Esophagus squamous epithelium (tissue), 5 donors: ENCODE data around the gene CLNS1A. TPM values are rescaled to one million over a fixed set of nuclear protein-coding genes. Genes with fewer than 3 reads are reported as not detected.
"Not testable (repeated sequence)": the region's sequence is repeated elsewhere in the genome, so short reads cannot be mapped to it uniquely, and the experiment has no call there.

Experiments used
- DNase-seq: peaks from one replicate; lab custom pipeline; 2025; lab: John Stamatoyannopoulos, UW
- H3K27ac ChIP-seq, 4 donors: fragments of 200-600 bp; sonication (generic); one replicate each; pipeline ENCODE4 v1.5.1; 2016 to 2019; ENCODE audit warnings: mild to moderate bottlenecking in 1 of 4
- H3K27me3 ChIP-seq, 4 donors: fragments of 200-600 bp; sonication (generic); 1 replicate in 3 of 4; 2 replicates in 1 of 4; pipeline versions ENCODE4 v1.5.1 to v1.6.0; 2017 to 2021; ENCODE audit warnings: antibody characterized with exemption in 1 of 4
- H3K36me3 ChIP-seq, 3 donors: fragments of 200-600 bp; sonication (generic); one replicate each; pipeline ENCODE4 v1.5.1; 2016 to 2019
- H3K4me1 ChIP-seq, 3 donors: fragments of 200-600 bp; sonication (generic); one replicate each; pipeline ENCODE4 v1.5.1; 2017 to 2019
- H3K4me3 ChIP-seq, 4 donors: fragments of 200-600 bp; sonication (generic); 1 replicate in 3 of 4; 2 replicates in 1 of 4; pipeline ENCODE4 v1.5.1; 2016 to 2019; ENCODE audit warnings: mild to moderate bottlenecking in 2 of 4, moderate library complexity in 1 of 4
- H3K9me3 ChIP-seq, 3 donors: fragments of 200-600 bp; sonication (generic); one replicate each; pipeline ENCODE4 v1.5.1; 2016 to 2019
- POLR2A ChIP-seq, 4 donors: fragments of 450-650 bp; IDR thresholded peaks; one replicate each; pipeline ENCODE4 v1.6.1; 2017; ENCODE audit warnings: antibody characterized with exemption in 4 of 4, mild to moderate bottlenecking in 4 of 4, moderate library complexity in 3 of 4
- WGBS, 2 donors: methylation state at CpG; one replicate each; pipeline ENCODE4 v1.1.5; 2018; 5-methylcytosine and 5-hydroxymethylcytosine counted together
- intact Hi-C: fragments of 100-400 bp; cut with DNase I; formaldehyde crosslinking; loops from one replicate; pipeline ENCODE4 v1.15.0; 2022
- total RNA-seq, 4 donors: library from RNA; depleted of rRNA; stranded (reverse); fragments of >200 nt; gene quantifications; one replicate each; pipeline ENCODE4 v1.1.0, GENCODE V29; 2016
- TF ChIP-seq, protein P1 (sequence below), 6 experiments: fragments of 450-650 bp in 4 of 6; fragments of 200-600 bp in 2 of 6; sonication (generic) in 2 of 6; IDR thresholded peaks; one replicate each; pipeline ENCODE4 v1.5.1; 2016 to 2019; ENCODE audit warnings: antibody characterized with exemption in 6 of 6, mild to moderate bottlenecking in 4 of 6, moderate library complexity in 4 of 6
- donor health status: DM: yes; HTN: yes; CAD: no.

CLNS1A gene
- total RNA-seq, 4 donors from 2014 or later = 27.5 to 140 (median 84.2) TPM

DNA sequence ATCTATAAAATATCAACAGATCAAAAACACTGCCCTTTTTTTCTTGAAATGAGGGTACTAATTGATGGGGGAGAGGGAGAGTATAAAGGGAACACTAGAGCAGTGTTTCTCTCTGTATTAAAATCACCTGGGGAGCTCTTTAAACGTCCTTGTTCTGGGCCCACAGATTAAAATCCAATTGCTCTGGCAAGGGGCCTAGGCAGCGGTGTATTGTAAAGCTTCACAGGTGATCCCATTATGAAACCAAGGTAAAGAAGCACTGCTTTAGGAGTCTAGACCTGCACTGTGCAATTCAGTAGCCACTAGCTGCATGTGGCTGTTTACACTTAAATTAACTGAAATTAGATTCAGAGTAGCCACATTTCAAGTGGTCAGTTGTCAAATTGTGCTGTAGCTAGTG is 44.9 kb downstream of the CLNS1A start:
- no peaks in the 10 kb centered on the region for H3K36me3 ChIP-seq
- intact Hi-C loops = no loop called here
- H3K4me3 ChIP-seq = no peak overlapping the region
- H3K9me3 ChIP-seq = no peaks in the 10 kb centered on the region
- H3K27me3 ChIP-seq = no peaks in the 10 kb centered on the region
- TF ChIP-seq, protein P1, sequence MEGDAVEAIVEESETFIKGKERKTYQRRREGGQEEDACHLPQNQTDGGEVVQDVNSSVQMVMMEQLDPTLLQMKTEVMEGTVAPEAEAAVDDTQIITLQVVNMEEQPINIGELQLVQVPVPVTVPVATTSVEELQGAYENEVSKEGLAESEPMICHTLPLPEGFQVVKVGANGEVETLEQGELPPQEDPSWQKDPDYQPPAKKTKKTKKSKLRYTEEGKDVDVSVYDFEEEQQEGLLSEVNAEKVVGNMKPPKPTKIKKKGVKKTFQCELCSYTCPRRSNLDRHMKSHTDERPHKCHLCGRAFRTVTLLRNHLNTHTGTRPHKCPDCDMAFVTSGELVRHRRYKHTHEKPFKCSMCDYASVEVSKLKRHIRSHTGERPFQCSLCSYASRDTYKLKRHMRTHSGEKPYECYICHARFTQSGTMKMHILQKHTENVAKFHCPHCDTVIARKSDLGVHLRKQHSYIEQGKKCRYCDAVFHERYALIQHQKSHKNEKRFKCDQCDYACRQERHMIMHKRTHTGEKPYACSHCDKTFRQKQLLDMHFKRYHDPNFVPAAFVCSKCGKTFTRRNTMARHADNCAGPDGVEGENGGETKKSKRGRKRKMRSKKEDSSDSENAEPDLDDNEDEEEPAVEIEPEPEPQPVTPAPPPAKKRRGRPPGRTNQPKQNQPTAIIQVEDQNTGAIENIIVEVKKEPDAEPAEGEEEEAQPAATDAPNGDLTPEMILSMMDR (IDR thresholded peaks at IDR 0.05) = no peak
- no peak for TF ChIP-seq POLR2A (IDR thresholded peaks at IDR 0.05)
- H3K4me1 ChIP-seq = peaks cover 3 to 25% (median 14%) of the 10 kb centered on the region in 3 donors
- DNase-seq = no peak
- 50 to 61% methylated on average over 2 of the region's 2 CpGs for WGBS, 2 donors
- H3K27ac ChIP-seq = no peak overlapping the region

DNA sequence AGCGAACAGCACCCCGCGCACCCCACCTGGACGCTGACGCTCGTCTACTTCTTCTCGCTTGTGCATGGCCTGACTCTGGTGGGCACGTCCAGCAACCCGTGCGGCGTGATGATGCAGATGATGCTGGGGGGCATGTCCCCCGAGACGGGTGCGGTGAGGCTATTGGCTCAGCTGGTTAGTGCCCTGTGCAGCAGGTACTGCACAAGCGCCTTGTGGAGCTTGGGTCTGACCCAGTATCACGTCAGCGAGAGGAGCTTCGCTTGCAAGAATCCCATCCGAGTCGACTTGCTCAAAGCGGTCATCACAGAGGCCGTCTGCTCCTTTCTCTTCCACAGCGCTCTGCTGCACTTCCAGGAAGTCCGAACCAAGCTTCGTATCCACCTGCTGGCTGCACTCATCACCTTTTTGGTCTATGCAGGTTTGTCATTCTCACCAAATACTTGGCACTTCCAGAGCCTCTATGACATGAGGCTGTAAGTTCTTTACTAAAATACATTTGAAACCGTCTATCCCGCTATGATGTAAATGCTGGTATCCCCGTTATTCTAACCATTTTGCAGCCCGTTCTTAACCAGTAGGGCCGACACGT is 47.3 kb downstream of the CLNS1A start:
- H3K9me3 ChIP-seq = no peaks in the 10 kb centered on the region
- no peak for DNase-seq
- H3K36me3 ChIP-seq = no peaks in the 10 kb centered on the region
- H3K27me3 ChIP-seq = no peaks in the 10 kb centered on the region
- peak overlapping the region; percentile 67 to 87 (median 76) for H3K27ac ChIP-seq
- intact Hi-C loops = no loop called here
- H3K4me1 ChIP-seq = peaks cover 3 to 25% (median 14%) of the 10 kb centered on the region in 3 donors
- WGBS, 2 donors = 16 to 33% methylated on average over 5 to 13 of the region's 31 CpGs
- no peak for TF ChIP-seq POLR2A (IDR thresholded peaks at IDR 0.05)
- TF ChIP-seq, protein P1 (IDR thresholded peaks at IDR 0.05) = no peak
- H3K4me3 ChIP-seq = peak overlapping the region; percentile 54 to 77 (median 69)

DNA sequence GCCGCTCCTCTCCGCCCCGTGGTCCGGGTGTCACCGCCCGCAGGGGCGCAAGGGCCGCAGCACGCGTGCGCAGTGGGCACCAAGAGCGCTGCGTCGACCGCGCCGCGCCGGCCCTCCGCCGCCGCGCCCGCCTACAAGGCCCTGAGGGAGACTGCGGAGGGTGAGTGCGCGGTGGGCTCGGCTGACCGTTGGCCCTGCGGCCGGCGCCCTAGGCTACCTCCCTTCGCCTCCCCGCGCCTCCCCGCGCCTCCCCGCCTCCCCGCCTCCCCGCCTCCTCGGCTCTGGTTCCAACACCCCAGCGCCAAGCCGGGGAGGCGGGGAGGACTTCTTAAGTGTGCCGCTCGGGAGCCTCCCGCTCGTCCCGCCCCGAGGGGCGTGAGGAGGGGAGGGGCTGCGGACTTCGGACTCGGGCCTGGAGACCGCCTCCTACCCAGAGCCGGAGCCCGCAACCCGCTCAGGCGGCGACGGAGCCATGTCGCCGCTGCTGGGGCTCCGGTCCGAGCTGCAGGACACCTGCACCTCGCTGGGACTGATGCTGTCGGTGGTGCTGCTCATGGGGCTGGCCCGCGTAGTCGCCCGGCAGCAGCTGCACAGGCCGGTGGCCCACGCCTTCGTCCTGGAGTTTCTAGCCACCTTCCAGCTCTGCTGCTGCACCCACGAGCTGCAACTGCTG is 47.9 kb downstream of the CLNS1A start, which contains the start of gene AQP11:
AQP11 (plus strand) TSS at position 433 of the 673 bp plus-strand sequence; CDS start at position 473, 40 bp downstream.
- Histone ChIP-seq H3K4me3 (peak within 1 kb of the TSS; percentile 54 to 77 (median 69)), H3K36me3 (no peaks in the 10 kb centered on the region), H3K9me3 (no peaks in the 10 kb centered on the region), H3K4me1 (peaks cover 3 to 25% (median 14%) of the 10 kb centered on the region in 3 donors), H3K27ac (peak within 1 kb of the TSS; percentile 67 to 87 (median 76)), H3K27me3 (no peaks in the 10 kb centered on the region)
- DNase-seq = peak; percentile 16
- intact Hi-C loops = no loop called here
- no peak for TF ChIP-seq POLR2A (IDR thresholded peaks at IDR 0.05)
- TF ChIP-seq, protein P1 (IDR thresholded peaks at IDR 0.05) = no peak
- WGBS, 2 donors = no CpG with 5 or more reads among the region's 75 CpGs

DNA sequence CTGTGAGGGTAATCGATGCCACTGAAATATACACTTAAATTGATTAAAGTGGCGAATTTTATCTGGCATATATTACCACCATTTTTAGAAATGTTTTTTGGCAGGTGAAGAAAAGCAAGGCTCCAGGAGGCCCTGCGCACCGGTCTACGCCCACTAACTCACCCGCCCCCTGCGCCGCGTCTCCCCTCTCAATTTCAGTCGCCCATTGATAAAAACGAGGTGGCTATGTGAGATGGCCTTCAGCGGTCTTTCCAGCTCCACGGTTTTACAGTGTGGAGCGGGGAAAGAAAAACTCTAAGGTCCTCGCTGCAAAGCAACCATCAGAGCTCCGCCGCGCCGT is 48.4 kb downstream of the CLNS1A start:
- no peaks in the 10 kb centered on the region for H3K9me3 ChIP-seq
- H3K4me1 ChIP-seq = peaks cover 3 to 25% (median 14%) of the 10 kb centered on the region in 3 donors
- intact Hi-C loops = no loop called here
- WGBS, 2 donors = 4 to 10% methylated on average over 5 to 13 of the region's 19 CpGs
- no peak for TF ChIP-seq POLR2A (IDR thresholded peaks at IDR 0.05)
- TF ChIP-seq, protein P1 (IDR thresholded peaks at IDR 0.05) = no peak
- H3K4me3 ChIP-seq = peak overlapping the region; percentile 54 to 77 (median 69)
- no peak for DNase-seq
- no peaks in the 10 kb centered on the region for H3K36me3 ChIP-seq
- H3K27ac ChIP-seq = peak overlapping the region; percentile 67 to 87 (median 76)
- H3K27me3 ChIP-seq = no peaks in the 10 kb centered on the region

DNA sequence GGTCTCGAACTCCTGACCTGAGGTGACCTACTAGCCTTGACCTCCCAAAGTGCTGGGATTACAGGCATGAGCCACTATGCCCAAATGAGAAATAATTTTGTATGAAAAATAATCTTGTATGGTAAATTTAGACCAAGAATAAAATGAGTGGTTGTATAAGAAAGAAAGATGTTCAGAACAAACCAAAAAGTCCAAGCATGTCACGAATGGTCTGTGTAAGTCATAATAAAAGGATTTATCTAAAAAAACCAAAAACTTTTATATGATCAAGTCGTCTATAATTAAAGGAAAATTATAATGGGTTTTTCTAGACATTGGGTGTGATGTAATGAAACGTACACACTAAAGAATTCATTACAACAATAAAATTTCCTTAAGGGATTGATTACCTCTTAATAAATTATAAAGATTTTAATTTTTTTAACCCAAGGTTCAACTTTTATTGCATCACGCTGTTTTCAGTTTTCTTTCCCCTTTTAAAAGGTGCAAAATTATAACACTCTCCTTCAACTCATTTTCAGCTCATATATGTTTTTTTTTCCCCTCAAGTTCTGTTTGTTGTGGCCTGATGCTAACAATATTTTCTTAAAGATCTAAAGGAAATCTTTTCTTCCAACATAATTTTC is 56.8 kb downstream of the CLNS1A start:
- no peaks in the 10 kb centered on the region for H3K27me3 ChIP-seq
- no peak for DNase-seq
- no peaks in the 10 kb centered on the region for H3K4me1 ChIP-seq
- intact Hi-C loops = no loop called here
- H3K27ac ChIP-seq = no peak overlapping the region
- peaks cover 0 to 5% (median 4%) of the 10 kb centered on the region in 3 donors for H3K9me3 ChIP-seq
- TF ChIP-seq POLR2A (IDR thresholded peaks at IDR 0.05) = no peak
- TF ChIP-seq, protein P1 (IDR thresholded peaks at IDR 0.05) = no peak
- no peak overlapping the region for H3K4me3 ChIP-seq
- 79 to 85% methylated on average over 4 to 5 of the region's 5 CpGs for WGBS, 2 donors
- no peaks in the 10 kb centered on the region for H3K36me3 ChIP-seq

DNA sequence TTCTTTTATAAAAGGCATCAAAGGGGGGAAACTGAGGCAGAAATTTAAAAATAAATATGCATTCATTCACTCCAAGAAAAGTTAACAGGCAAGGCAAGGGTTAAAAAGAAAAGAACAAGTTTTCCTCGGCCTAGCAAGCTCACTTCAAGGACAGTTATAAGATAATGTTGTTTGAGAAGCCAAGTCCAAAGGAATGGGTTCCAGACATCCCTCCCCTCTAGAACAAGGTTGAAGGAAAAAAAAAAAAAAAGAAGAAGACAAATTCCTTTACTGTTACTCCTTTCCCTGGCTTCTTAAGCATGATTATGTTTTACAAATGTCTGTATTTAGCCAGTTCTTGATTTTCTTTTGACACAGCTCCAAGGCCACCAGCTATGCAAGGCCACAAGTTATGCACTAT is 62.2 kb downstream of the CLNS1A start:
- H3K4me1 ChIP-seq, H3K36me3 ChIP-seq, H3K9me3 ChIP-seq, H3K4me3 ChIP-seq, intact Hi-C loops, DNase-seq, H3K27ac ChIP-seq, H3K27me3 ChIP-seq: not testable (repeated sequence)
- 14 to 29% methylated on average over 1 of the region's 1 CpG for WGBS, 2 donors

DNA sequence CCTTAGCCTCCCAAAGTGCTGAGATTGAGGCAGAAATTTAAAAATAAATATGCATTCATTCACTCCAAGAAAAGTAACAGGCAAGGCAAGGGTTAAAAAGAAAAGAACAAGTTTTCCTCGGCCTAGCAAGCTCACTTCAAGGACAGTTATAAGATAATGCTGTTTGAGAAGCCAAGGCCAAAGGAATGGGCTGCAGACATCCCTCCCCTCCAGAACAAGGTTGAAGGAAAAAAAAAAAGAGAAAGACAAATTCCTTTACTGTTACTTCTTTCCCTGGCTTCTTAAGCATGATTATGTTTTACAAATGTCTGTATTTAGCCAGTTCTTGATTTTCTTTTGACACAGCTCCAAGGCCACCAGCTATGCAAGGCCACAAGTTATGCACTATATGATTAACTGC is 66.7 kb downstream of the CLNS1A start:
- H3K27me3 ChIP-seq, H3K4me1 ChIP-seq, intact Hi-C loops, H3K4me3 ChIP-seq, H3K36me3 ChIP-seq, H3K27ac ChIP-seq, H3K9me3 ChIP-seq, DNase-seq: not testable (repeated sequence)
- WGBS, 2 donors = 29 to 33% methylated on average over 1 of the region's 1 CpG
